Measurements from ENCODE around the gene RPL37. TPM values are rescaled to one million over a fixed set of nuclear protein-coding genes. Genes with fewer than 3 reads are reported as not detected.

RPL37 gene
- total RNA-seq, 1 experiment from 2014 or later, result 1,279 TPM

- TF ChIP-seq REST (IDR thresholded peaks at IDR 0.05; ENCODE audit: low read depth), result no peak
- no peak for TF ChIP-seq POLR2AphosphoS5 (IDR thresholded peaks at IDR 0.05; ENCODE audit: low read depth, low read length)
- TF ChIP-seq RAD21 (IDR thresholded peaks at IDR 0.05; ENCODE audit: low read depth), result no peak
Measured at GRCh38 chr5:40838086-40838485, 3.1 kb upstream of the RPL37 start (continued).

- Histone ChIP-seq H3K36me3 (ENCODE audit: control insufficient read depth in 1 of 2, insufficient read depth in 2 of 2, low read length in 2 of 2) (peaks cover 41 to 51% of the 10 kb centered on the region in 2 experiments), H3K4me2 (ENCODE audit: low read length) (peak overlapping the region; percentile 68), H3K79me2 (ENCODE audit: insufficient read depth, low read length) (peaks cover 57% of the 10 kb centered on the region), H2AFZ (ENCODE audit: low read depth, low read length, poor library complexity, severe bottlenecking) (no peak overlapping the region), H3K9ac (ENCODE audit: low read length) (peak overlapping the region; percentile 97), H3K9me2 (ENCODE audit: insufficient read depth) (no peaks in the 10 kb centered on the region), H3K4me3 (replicated peaks in 1 of 2; ENCODE audit: low read depth in 1 of 2, low read length in 2 of 2) (peak overlapping the region; percentile 86 to 100), H3K9me3 (ENCODE audit: control insufficient read depth in 1 of 2, insufficient read depth in 1 of 2, low read depth in 1 of 2, low read length in 2 of 2) (no peaks in the 10 kb centered on the region), H3K27ac (ENCODE audit: low read depth, low read length) (peak overlapping the region; percentile 94), H3K4me1 (ENCODE audit: control insufficient read depth in 1 of 2, insufficient read depth in 2 of 2, low read length in 2 of 2) (peaks cover 7 to 21% of the 10 kb centered on the region in 2 experiments; a peak in 3 of 4 replicates), H4K20me1 (ENCODE audit: insufficient read depth) (peaks cover 41% of the 10 kb centered on the region; the same call in 1 of the 2 replicates), H3K27me3 (ENCODE audit: insufficient read depth, low read length) (no peaks in the 10 kb centered on the region)
- POLR2A ChIA-PET, result interaction anchor here (0.9 to 1.7 kb wide), 3 partner anchors 9 to 36 kb away, joined by 3 to 6 read pairs (median 3); partner anchors contain the start of gene PRKAA1
- RAD21 ChIA-PET (ENCODE audit: low non-redundant PET in 1 of 2, low total read pairs in 2 of 2, uncharacterized antibody in 2 of 2, unreplicated experiment in 2 of 2), result no interaction called here
- CTCF ChIA-PET, result no interaction called here
- DNase-seq (ENCODE audit: low read depth, low spot score), result no peak
- BruUV-seq (replicated peaks), result TSS peak; percentile 56
- intact Hi-C loops (cut with micrococcal nuclease), result no loop called here
- ATAC-seq, result no peak
- TF ChIP-seq RAD21 (IDR thresholded peaks at IDR 0.05; ENCODE audit: low read depth), result no peak
Measured at GRCh38 chr5:40834391-40834848, 602 bp downstream of the RPL37 start.
